Measurements from ENCODE around the gene CRYZL1.

GRCh38 chr21:33661146-33661545 lies 19.6 kb upstream of the CRYZL1 start:
- TF ChIP-seq CTCF (conservative IDR thresholded peaks at IDR 0.05; ENCODE audit: low read depth, low read length) (no peak), EZH2 (IDR thresholded peaks at IDR 0.05; ENCODE audit: borderline replicate concordance, low read depth, low read length, poor library complexity, severe bottlenecking) (no peak)
